Measurements from ENCODE around the gene SPEM1. TPM values are rescaled to one million over a fixed set of nuclear protein-coding genes. Genes with fewer than 3 reads are reported as not detected.

The SPEM1 gene
- total RNA-seq, 4 donors from 2014 or later: not detected

- H3K36me3 ChIP-seq: peaks cover 0 to 70% (median 0%) of the 10 kb centered on the region in 3 donors
Observed at GRCh38 chr17:7388856-7389255, 31.3 kb upstream of the SPEM1 start.

GRCh38 chr17:7389924-7390910 lies 29.9 kb upstream of the SPEM1 start:
- H3K4me3 ChIP-seq: no peak overlapping the region
- WGBS, 2 donors: 84 to 89% methylated on average over 19 of the region's 19 CpGs
- H3K27ac ChIP-seq: no peak overlapping the region
- DNase-seq (ENCODE audit: low spot score in 2 of 2): no peak
- no peaks in the 10 kb centered on the region for H3K27me3 ChIP-seq
- H3K4me1 ChIP-seq: peaks cover 0 to 23% (median 13%) of the 10 kb centered on the region in 4 donors
- TF ChIP-seq EP300 (IDR thresholded peaks at IDR 0.05) (no peak), POLR2A (IDR thresholded peaks at IDR 0.05) (no peak), CTCF (IDR thresholded peaks at IDR 0.05) (no peak)
- H3K36me3 ChIP-seq: peaks cover 0 to 70% (median 0%) of the 10 kb centered on the region in 3 donors
- H3K9me3 ChIP-seq: no peaks in the 10 kb centered on the region

More at GRCh38 chr17:7388856-7389255, 31.3 kb upstream of the SPEM1 start:
- WGBS, 2 donors: 94% methylated on average over 9 of the region's 10 CpGs; no CpG with 5 or more reads in 1 of the 2 donors
- H3K27me3 ChIP-seq: no peaks in the 10 kb centered on the region
- no peaks in the 10 kb centered on the region for H3K9me3 ChIP-seq
- H3K27ac ChIP-seq: no peak overlapping the region
- DNase-seq (ENCODE audit: low spot score in 2 of 2): no peak
- no peak for TF ChIP-seq CTCF (IDR thresholded peaks at IDR 0.05)
- TF ChIP-seq POLR2A (IDR thresholded peaks at IDR 0.05): no peak
- no peak for TF ChIP-seq EP300 (IDR thresholded peaks at IDR 0.05)
- no peak overlapping the region for H3K4me3 ChIP-seq
- H3K4me1 ChIP-seq: peaks cover 0 to 26% (median 14%) of the 10 kb centered on the region in 4 donors

GRCh38 chr17:7391307-7391706 lies 28.8 kb upstream of the SPEM1 start:
- Histone ChIP-seq H3K9me3 (no peaks in the 10 kb centered on the region), H3K4me1 (peaks cover 0 to 27% (median 15%) of the 10 kb centered on the region in 4 donors), H3K27me3 (no peaks in the 10 kb centered on the region), H3K27ac (peak overlapping the region in 1 of 4 donors; percentile 28), H3K4me3 (no peak overlapping the region), H3K36me3 (peaks cover 0 to 67% (median 0%) of the 10 kb centered on the region in 3 donors)
- no peak for DNase-seq (ENCODE audit: low spot score in 2 of 2)
- no peak for TF ChIP-seq EP300 (IDR thresholded peaks at IDR 0.05)
- TF ChIP-seq POLR2A (IDR thresholded peaks at IDR 0.05): no peak
- TF ChIP-seq CTCF (IDR thresholded peaks at IDR 0.05): no peak
- 47 to 78% methylated on average over 2 of the region's 2 CpGs for WGBS, 2 donors

GRCh38 chr17:7392696-7393612 lies 27.2 kb upstream of the SPEM1 start:
- no peak for TF ChIP-seq CTCF (IDR thresholded peaks at IDR 0.05)
- TF ChIP-seq EP300 (IDR thresholded peaks at IDR 0.05): no peak
- TF ChIP-seq POLR2A (IDR thresholded peaks at IDR 0.05): no peak
- Histone ChIP-seq H3K36me3 (peaks cover 0 to 51% (median 0%) of the 10 kb centered on the region in 3 donors), H3K4me1 (peaks cover 0 to 27% (median 15%) of the 10 kb centered on the region in 4 donors), H3K27ac (peak overlapping the region in 3 of 4 donors; percentile 90 to 96 (median 92)), H3K4me3 (peak overlapping the region; percentile 77 to 95 (median 88)), H3K9me3 (no peaks in the 10 kb centered on the region), H3K27me3 (no peaks in the 10 kb centered on the region)
- WGBS, 2 donors: 68% methylated on average over 39 to 42 of the region's 42 CpGs
- no peak for DNase-seq (ENCODE audit: low spot score in 2 of 2)

Measured in tibial nerve (tissue), 4 donors.